GM18868 (cell line): ENCODE measurements around the gene C19orf18.

ENCODE experiments used
- ATAC-seq: cut with Tn5 transposase; IDR thresholded peaks from one replicate; pipeline ENCODE4 v1.9.1; 2021; ENCODE audit warnings: mild to moderate bottlenecking, moderate library complexity; ENCODE audit not compliant: unreplicated experiment

The C19orf18 gene

DNA sequence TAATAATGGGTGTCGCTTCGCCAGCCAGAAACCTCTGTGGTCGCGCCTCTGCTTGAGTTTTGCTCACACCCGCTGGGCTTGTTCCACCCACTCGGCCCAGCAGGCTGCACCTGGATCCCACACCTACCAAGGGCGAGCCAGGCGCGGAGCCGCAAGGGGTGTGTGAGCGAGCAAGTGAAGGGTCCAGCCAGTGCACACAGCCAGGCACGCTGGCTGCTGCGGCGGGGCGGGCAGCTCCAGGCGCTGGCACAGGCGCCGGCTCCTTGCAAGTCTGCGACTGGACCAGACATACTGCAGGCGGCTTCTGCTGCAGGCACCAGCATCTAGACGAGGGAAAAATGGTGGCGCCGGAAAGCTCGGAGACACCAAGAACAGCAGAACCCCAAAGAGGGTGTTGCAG lies 25.0 kb downstream of the C19orf18 start:
- no peak for ATAC-seq

GRCh38 chr19:57947419-57948134 lies 26.8 kb downstream of the C19orf18 start, which contains the start of gene ZNF256:
ZNF256 (minus strand) TSS chr19:57947706; CDS start chr19:57947474, 232 bp downstream.
- ATAC-seq, result peak; percentile 94

- ATAC-seq, result peak; percentile 5
Observed at GRCh38 chr19:57947088-57947418, 27.3 kb downstream of the C19orf18 start.

DNA sequence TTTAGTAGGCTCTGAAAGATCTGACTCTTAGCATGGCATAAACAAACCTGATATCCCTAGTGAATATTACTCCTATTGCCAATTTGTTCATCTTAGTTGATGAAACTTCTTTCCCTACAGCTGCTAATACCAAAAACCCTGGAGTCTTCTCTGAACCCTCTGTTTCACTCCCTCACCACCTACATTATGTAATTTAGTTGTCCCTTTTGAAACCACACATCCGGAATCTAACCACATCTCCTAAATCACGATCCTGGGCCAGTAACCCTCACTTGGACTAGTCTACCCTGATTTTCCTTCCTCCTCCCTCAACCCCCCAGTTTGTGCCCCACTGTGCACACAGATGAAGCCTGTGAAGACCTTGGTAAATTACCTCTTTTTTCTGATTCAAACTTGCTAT lies 28.0 kb downstream of the C19orf18 start:
- ATAC-seq, result no peak

GRCh38 chr19:57941593-57941992 lies 32.7 kb downstream of the C19orf18 start:
- ATAC-seq, result no peak

- no peak for ATAC-seq
Observed at GRCh38 chr19:57935731-57936130, 38.6 kb downstream of the C19orf18 start.

GRCh38 chr19:57934820-57935665 lies 39.3 kb downstream of the C19orf18 start, which contains the start of gene ZNF418:
ZNF418 (minus strand) TSS chr19:57935402; CDS start chr19:57933822, 1,580 bp downstream.
- ATAC-seq, result peak; percentile 68

GRCh38 chr19:57927587-57927986 lies 46.7 kb downstream of the C19orf18 start:
- ATAC-seq, result no peak

- ATAC-seq, result peak; percentile 97
Observed at GRCh38 chr19:57916168-57916995, 58.0 kb downstream of the C19orf18 start, which contains the start of gene ZNF417. ZNF417 (minus strand) TSS chr19:57916592; CDS start chr19:57916411, 181 bp downstream.

DNA sequence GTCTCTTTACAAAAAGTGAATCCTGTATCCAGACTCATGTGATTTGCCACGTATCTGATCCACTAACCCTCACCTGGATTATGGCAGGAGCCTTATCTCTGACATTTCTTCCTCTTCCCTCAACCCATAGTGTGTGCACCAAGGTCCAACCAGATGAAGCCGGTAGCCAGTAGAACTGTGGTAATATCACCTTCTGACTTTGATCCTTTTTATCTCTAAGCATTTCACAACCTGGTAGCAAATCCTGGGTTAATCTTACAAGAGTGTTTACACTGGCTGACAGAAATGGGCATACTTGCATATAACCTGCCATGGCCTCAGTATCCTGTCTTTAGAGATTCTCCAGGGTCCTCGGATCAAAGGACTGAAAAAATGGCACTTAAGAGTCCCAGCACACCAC lies 59.8 kb downstream of the C19orf18 start:
- ATAC-seq, result no peak
